GM21447 (cell line): ENCODE measurements around the gene PCDH7.

Experiments used
- ATAC-seq: cut with Tn5 transposase; IDR thresholded peaks from one replicate; pipeline ENCODE4 v1.9.1; 2021; ENCODE audit not compliant: unreplicated experiment

The PCDH7 gene

GRCh38 chr4:30720021-30720660, at the start of gene PCDH7:
Gene PCDH7, plus strand, starts transcription at chr4:30720369. Its CDS starts 1,054 bp downstream, at chr4:30721423.
- ATAC-seq, result no peak

GRCh38 chr4:30671926-30672448, 48.2 kb upstream of the PCDH7 start:
- ATAC-seq, result no peak

- no peak for ATAC-seq
These were observed 24.0 kb upstream of the PCDH7 start for GRCh38 chr4:30696191-30696590.

DNA sequence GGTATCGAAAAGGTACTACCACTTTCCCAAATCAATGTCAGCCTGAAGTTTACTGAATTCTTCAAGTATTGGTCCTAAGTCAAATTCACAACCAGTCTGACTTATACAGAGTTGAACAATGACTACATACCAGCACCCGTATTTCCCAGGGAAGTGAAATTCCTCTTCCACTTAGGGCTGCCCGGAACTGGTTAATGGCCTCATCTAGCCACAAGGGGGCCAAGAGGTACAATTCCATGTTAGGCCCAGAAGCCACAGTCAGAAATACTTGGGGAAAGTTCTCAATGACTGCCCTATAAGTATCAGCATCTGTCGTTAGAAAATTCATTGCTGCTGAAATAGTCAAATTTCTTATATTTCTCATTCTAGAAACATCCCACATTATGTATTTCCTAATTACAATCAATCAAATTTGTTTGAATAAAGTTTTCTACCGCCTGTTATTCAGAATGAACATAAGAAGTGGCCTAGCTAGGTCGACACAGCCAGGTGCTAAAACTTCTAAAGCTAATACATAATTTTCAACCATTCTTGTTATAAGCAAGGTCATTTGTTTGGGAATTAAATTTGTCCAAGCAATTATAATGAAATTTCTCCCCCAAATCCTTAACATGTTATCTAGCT, 5.6 kb upstream of the PCDH7 start:
- ATAC-seq, result no peak

DNA sequence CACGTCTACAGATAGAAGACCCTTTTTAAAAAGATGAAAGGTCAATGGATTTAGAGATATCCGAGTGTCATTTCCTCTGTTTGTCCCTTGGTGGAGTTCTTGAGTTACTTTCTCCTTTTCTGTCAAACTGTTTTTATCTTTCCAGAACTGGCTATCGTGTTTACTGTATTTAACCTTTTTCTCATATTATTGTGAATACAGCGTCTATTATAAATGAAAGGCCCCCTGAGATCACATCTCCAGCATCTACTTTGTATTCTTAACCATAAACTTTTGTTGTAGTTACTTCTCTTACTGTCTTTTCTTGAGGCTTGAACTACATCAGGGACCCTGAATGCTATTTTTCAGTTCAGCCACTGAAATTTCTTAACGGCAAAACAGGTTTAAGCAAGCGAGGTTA, 4.0 kb upstream of the PCDH7 start:
- ATAC-seq, result no peak

DNA sequence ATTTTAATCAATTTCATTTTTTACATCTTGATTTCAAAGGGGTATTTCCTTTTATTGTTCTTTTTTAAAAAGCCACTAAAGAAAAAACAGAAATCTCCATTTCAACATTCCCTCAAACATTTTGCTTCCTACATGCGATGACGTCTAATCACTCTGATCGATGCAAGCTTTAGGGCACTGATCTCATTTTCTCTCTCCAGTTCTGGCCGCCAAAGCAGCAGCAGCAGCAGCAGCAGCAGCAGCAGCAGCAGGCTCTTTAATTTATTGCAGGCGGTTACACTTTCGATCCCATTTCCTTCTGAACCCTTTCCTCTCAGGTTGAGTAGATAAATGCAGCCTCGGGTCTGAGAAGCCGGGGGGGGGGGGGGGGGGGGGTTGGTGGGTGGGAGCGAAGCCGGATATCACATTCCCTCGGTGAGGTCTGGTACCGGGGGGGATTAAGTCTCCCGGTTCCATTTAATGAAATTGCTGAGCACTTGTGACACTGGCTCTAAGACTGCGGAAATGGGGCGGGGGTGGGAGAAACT, 3.4 kb upstream of the PCDH7 start:
- ATAC-seq, result no peak

GRCh38 chr4:30717208-30718020, 2.8 kb upstream of the PCDH7 start:
- ATAC-seq, result no peak

DNA sequence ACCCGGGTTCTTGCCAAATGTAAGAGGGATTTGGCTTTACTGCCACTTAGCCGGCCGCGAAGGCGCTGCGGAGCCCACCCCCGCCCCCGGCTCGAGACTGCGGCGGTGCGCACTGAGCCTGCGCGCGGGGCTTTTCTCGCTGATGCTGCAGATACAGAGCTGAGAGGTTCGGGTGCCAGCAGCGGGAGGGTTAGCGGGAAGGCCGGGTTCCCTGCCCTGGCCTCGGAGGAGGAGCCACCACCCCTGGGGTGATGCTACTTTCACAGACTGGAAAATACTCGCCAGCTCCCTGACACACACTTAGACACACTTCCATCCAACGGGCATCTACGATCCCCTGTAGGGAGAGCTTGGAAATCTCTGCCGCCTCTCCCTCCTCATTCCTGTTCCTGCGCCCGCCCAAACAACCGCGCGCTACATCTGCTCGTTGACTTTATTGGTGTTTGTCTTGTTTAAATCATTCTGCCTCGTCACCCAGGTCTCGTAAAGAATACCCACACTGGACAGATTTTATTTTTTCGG, 2.1 kb upstream of the PCDH7 start:
- no peak for ATAC-seq

- ATAC-seq, result no peak
These were observed 1.3 kb upstream of the PCDH7 start for GRCh38 chr4:30718641-30719453.

DNA sequence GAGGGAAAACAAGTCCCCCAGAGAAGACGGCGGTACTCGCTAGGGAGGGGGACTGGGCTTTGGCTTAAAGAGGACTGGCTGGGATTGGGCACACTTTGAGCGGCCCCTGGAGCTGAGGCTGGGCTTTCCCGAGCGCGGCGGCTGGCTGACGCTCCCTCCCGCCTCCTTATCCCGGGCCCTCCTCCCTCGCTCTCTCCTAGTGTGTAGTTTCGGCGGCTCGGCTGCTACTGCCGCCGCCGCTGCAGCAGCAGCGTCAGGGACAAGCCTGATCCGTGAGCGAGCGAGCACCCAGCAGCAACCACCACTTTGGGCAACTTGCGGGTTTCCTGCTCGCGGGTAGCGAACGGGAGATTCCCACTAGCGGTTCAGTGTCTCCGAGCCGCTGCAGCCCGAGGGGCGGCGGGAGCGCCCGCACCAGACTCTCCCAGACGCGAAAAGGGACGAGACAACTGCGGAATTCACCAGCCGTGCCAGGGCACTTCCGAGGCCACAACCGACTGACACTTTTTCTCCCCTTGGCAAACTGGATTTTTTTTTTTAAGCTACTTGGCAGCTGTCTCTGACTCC, 632 bp upstream of the PCDH7 start:
- no peak for ATAC-seq

GRCh38 chr4:30720661-30721184, 554 bp downstream of the PCDH7 start:
- no peak for ATAC-seq

DNA sequence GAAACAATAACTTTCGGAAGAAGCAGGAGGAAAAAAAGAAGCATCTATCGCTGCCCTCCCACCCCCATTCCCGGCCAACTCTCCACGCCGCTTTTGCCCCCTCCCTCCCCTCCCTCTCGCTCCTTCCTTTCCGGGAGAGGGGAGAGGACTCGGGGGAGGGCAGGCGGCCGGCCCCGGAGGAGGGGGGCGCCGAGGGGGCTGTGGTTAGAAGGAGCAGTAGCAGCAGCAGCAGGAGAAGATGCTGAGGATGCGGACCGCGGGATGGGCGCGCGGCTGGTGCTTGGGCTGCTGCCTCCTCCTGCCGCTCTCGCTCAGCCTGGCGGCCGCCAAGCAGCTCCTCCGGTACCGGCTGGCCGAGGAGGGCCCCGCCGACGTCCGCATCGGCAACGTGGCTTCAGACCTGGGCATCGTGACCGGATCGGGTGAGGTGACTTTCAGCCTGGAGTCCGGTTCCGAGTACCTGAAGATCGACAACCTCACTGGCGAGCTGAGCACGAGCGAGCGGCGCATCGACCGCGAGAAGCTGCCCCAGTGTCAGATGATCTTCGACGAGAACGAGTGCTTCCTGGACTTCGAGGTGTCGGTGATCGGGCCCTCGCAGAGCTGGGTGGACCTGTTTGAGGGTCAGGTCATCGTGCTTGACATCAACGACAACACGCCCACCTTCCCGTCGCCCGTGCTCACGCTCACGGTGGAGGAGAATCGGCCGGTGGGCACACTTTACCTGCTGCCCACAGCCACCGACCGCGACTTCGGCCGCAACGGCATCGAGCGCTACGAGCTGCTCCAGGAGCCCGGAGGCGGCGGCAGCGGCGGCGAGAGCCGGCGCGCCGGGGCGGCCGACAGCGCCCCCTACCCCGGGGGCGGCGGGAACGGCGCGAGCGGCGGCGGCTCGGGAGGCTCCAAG, 1.3 kb downstream of the PCDH7 start:
- no peak for ATAC-seq

GRCh38 chr4:30722092-30722358, 1.9 kb downstream of the PCDH7 start:
- ATAC-seq, result no peak

DNA sequence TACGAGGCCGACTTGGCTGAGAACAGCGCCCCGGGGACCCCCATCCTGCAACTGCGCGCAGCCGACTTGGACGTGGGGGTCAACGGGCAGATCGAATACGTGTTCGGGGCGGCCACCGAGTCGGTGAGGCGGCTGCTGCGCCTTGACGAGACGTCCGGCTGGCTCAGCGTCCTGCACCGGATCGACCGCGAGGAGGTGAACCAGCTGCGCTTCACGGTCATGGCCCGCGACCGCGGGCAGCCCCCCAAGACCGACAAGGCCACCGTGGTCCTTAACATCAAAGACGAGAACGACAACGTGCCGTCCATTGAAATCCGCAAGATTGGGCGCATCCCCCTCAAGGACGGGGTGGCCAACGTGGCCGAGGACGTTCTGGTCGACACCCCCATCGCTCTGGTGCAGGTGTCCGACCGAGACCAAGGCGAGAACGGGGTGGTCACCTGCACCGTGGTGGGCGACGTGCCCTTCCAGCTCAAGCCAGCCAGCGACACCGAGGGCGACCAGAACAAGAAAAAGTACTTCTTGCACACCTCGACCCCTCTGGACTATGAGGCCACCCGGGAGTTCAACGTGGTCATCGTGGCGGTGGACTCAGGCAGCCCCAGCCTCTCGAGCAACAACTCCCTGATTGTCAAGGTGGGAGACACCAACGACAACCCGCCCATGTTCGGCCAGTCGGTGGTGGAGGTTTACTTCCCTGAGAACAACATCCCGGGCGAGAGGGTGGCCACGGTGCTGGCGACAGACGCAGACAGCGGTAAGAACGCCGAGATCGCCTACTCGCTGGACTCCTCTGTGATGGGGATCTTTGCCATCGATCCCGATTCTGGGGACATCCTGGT, 2.4 kb downstream of the PCDH7 start:
- ATAC-seq, result no peak

DNA sequence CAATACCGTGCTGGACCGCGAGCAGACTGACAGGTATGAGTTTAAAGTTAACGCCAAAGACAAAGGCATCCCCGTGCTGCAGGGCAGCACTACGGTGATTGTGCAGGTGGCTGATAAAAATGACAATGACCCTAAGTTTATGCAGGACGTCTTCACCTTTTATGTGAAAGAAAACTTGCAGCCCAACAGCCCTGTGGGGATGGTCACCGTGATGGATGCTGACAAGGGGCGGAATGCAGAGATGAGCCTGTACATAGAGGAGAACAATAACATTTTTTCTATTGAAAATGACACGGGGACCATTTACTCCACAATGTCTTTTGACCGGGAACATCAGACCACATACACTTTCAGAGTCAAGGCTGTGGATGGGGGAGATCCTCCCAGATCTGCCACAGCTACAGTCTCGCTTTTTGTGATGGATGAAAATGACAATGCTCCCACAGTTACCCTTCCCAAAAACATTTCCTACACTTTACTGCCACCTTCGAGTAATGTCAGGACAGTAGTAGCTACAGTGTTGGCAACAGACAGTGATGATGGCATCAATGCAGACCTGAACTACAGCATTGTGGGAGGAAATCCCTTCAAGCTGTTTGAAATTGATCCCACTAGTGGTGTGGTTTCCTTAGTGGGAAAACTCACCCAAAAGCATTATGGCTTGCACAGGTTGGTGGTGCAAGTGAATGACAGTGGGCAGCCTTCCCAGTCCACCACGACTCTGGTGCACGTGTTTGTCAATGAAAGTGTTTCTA, 3.2 kb downstream of the PCDH7 start:
- no peak for ATAC-seq

DNA sequence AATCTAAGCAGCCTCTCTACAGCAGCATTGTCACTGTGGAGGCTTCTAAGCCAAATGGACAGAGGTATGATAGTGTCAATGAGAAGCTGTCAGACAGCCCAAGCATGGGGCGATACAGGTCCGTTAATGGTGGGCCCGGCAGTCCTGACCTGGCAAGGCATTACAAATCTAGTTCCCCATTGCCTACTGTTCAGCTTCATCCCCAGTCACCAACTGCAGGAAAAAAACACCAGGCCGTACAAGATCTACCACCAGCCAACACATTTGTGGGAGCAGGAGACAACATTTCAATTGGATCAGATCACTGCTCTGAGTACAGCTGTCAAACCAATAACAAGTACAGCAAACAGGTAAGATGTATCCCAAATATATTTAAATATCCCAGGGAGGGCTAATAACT, 4.1 kb downstream of the PCDH7 start:
- ATAC-seq, result no peak

GRCh38 chr4:30725562-30725961, 5.4 kb downstream of the PCDH7 start:
- ATAC-seq, result no peak
